GM19463 (cell line): Measurements from ENCODE around the gene BACH2.
"Not testable (repeated sequence)": the region's sequence is repeated elsewhere in the genome, so short reads cannot be mapped to it uniquely, and the experiment has no call there.

Source experiments
- ATAC-seq: cut with Tn5 transposase; IDR thresholded peaks from one replicate; pipeline ENCODE4 v1.9.1; 2021; ENCODE audit warnings: mild to moderate bottlenecking, moderate library complexity; ENCODE audit not compliant: unreplicated experiment

Gene BACH2

GRCh38 chr6:90162648-90163387, 133.8 kb downstream of the BACH2 start:
- no peak for ATAC-seq

DNA sequence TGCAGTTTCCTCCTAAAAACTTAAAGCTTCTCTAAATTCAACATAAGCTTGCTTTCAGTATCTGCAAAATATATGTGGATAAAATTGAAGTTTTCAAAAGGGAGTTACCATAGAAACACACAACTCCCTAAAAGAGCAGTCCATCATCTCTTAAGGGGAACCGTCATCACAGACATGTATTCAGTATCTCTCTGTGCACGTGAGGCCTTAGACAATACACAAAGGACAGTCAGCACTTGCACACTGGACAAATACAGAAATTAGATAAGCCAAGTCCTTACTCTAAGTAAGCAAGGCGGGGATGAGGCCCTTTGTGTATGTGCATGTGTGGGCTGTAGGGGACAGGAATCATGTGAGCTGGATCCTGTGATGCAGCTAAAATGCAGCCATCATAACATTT, 136.6 kb downstream of the BACH2 start:
- ATAC-seq: no peak

GRCh38 chr6:90159452-90159851, 137.2 kb downstream of the BACH2 start:
- ATAC-seq: no peak

DNA sequence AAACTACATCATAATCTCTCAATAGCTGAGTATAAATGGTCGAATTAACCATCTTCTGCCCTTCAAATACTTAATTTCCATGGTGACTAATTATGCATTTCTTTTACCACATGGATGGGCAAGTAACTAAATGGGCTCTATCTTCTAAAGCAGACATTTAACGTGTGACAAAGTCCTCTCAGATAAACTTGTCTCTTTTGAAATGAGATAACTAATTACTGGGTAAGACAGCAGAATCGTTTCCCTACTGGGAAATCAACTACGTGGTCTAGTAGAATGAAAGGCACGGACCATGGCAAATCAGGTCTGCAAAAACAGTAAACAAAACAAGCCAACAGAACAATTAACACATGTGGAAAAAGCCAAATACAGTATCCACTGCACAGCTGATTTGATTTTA, 137.7 kb downstream of the BACH2 start:
- ATAC-seq: no peak

GRCh38 chr6:90157441-90157840, 139.2 kb downstream of the BACH2 start:
- ATAC-seq: no peak

DNA sequence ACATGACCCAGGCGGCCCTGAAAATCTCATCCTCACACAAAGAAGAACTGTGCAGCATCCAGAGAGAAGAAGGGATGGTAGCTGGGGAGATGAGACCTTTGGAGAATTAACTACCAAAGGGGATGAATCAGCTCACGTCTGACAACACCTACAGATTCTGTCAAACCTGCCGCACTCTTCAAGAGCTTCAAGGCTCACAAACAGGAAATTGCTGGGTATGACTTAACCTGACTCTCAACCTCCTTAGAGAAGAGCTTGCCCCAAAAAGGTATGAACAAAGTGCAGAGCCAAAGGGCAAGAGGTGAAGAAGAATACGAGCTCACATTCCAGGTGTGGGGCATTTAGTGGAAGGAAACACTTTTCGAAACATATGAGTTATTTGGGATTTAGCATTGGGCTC, 139.8 kb downstream of the BACH2 start:
- no peak for ATAC-seq

DNA sequence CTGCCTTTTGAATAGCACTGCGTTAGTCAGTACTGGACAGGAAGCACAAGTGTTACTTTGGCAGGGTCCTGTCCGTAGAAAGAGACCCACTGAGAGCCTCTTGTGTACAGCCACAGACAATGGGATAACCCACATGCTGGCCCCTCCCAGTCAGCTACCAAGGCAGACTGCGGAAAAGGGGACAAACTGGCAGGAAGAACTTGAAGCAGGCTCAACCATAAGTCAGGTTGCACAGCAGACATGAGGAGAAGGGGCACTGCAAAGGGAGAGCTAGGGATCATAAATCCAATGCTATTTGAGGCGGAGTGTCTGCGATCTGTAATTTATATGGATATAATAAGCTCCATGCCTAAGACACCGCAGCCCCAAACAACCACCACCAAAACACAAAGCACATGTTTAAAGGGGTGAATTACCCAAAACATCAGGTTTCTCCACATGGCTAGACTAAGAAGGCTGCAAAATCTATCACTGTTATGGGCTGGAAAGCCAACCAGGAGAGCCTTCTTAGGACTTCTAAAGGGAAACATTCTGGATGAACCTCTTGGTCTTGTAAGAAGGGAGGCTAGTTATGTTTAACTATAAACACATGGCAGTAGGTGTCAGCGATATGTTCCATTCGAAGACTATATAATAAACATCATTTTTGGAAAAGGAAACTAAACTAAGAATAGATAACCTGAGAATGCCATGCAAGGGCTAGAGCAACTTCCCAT, 141.7 kb downstream of the BACH2 start:
- no peak for ATAC-seq

GRCh38 chr6:90151576-90152422, 144.8 kb downstream of the BACH2 start:
- no peak for ATAC-seq

- ATAC-seq: no peak
These were observed 147.4 kb downstream of the BACH2 start for GRCh38 chr6:90149280-90149679.

- no peak for ATAC-seq
These were observed 147.8 kb downstream of the BACH2 start for GRCh38 chr6:90148867-90149266.

- no peak for ATAC-seq
These were observed 149.6 kb downstream of the BACH2 start for GRCh38 chr6:90146921-90147649.

DNA sequence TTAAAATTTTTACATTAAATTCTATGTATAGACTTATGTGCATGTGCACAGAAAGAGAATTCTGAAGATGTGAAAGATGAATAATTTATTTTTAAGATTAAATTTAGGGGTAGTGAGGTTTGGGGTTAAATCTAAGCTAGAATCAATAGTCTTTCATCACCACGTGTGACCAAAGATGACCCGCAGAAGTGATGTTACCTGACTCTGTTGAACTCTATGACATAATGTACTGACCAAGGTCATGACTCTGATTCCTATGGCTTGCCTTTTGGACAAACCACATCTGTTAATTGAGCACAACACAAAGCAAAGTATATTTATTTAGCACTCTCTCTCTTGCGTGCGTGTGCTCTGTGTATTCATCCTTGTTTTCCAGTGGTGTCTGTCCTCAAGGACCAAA, 150.6 kb downstream of the BACH2 start:
- no peak for ATAC-seq

GRCh38 chr6:90144928-90145555, 151.6 kb downstream of the BACH2 start:
- no peak for ATAC-seq

DNA sequence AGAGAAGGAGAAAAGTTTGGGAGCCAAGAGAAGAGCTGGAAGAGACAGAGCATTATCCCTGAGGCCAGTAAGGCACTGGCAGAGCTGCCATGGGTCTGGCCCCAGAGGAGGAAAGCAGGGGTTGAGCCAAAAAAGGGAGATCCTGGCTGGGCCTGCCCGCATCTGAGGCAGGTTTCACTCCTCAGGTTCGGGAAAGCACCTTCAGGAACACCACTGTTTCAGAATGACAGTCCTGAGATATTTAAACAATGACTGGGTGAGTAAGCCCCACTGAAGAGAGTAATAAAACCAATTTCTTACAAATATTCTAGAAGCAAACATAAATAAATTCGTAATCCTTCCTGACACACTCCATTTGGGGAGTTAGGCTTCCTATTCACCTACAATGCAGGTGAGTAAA, 152.2 kb downstream of the BACH2 start:
- ATAC-seq: peak; percentile 91

DNA sequence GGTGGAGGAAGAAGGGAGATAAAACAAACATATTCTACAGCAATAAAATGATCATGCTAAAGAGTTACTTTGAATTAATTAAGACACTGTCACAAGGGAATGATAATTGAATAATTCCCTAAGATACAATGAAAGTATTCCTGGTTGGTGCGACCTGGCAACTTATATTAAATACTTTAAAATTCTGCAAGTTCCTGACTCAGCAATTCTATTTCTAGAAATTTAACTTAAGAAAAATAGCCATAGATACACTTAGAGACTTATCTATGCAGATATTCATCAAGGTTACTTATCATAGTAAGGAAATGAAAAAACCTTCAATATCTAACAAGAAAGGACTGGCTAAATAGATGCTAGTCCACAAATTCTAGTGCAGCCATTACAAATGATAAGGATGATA, 156.0 kb downstream of the BACH2 start:
- ATAC-seq: no peak

GRCh38 chr6:90139272-90139817, 157.3 kb downstream of the BACH2 start:
- no peak for ATAC-seq

- ATAC-seq: no peak
These were observed 159.6 kb downstream of the BACH2 start for GRCh38 chr6:90136837-90137568.

DNA sequence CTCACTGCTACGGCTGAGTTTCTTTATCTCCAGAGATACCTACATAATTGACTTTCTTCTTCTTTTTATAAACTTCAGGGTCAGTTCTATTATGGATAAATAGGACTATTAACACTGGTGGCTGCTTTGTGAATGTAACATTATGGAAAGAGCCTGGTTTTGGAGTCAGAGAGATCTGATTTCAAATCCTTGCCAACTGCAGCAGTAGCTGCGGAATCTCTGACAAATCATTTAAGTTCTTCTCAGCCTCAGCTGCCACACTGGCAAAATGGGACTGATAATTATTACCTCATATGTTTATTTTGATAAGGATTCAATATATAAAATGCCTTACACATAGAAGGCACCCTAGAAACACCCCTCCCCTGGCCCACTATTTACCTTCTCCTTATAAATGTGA, 160.5 kb downstream of the BACH2 start:
- ATAC-seq: no peak

DNA sequence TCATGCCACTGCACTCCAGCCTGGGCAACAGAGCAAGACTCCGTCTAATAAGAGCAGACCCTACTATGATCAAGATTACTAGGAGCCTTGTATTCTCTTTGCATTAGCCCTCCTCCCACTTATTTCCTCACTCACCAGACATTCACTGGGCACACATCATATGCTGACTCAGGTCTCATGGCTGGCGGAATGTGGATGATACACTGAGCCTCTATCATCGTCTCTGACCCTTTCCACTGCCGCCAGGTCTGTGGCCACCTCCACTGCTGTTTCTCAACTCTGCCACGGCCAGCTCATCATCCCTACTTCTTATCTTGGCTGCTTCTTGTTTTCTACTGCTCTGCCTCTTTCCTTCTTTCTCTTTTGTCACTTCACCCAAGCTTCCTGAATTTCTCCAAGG, 161.0 kb downstream of the BACH2 start:
- ATAC-seq: no peak

DNA sequence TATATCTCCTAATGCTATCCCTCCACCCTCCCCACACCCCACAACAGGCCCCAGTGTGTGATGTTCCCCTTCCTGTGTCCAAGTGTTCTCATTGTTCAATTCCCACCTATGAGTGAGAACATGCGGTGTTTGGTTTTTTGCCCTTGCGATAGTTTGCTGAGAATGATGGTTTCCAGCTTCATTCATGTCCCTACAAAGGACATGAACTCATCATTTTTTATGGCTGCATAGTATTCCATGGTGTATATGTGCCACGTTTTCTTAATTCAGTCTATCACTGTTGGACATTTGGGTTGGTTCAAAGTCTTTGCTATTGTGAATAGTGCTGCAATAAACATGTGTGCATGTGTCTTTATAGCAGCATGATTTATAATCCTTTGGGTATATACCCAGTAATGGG, 163.0 kb downstream of the BACH2 start:
- not testable (repeated sequence) for ATAC-seq
